B cell (primary cell): ENCODE data around the gene CLGN. TPM values are rescaled to one million over a fixed set of nuclear protein-coding genes. Genes with fewer than 3 reads are reported as not detected.

Experiments used
- ATAC-seq: fragments of 200-7000 bp; cut with Tn5 transposase; one replicate; pipeline ENCODE4 v1.10.0; 2021; ENCODE audit warnings: low read depth, mild to moderate bottlenecking, moderate number of reproducible peaks, moderate library complexity
- CTCF ChIA-PET: fragments of 350-600 bp; sonication (Branson Sonifier 250); formaldehyde crosslinking; loops from one replicate; lab custom pipeline; 2021; ENCODE audit warnings: antibody characterized with exemption, inconsistent platforms; lab: Charles Lee
- POLR2A ChIA-PET: fragments of 350-600 bp; sonication (Branson Sonifier 250); formaldehyde crosslinking; loops from one replicate; lab custom pipeline; 2021; ENCODE audit warnings: antibody characterized with exemption; lab: Charles Lee
- DNase-seq: peaks from one replicate; pipeline ENCODE4 v3.0.0; 2013
- H2AFZ ChIP-seq: 2 replicates; pipeline ENCODE4 v1.6.1; 2012; ENCODE audit warnings: mild to moderate bottlenecking, low read depth, low read length; ENCODE audit not compliant: insufficient read depth, poor library complexity, severe bottlenecking
- H3K27ac ChIP-seq, 2 donors: 1 replicate in 1 of 2; 2 replicates in 1 of 2; pipeline ENCODE4 v1.5.1; 2012 to 2013; ENCODE audit warnings: low read length in 2 of 2, mild to moderate bottlenecking in 2 of 2, moderate library complexity in 1 of 2
- H3K27me3 ChIP-seq, 4 experiments: fragments of 200-600 bp in 1 of 4; sonication (generic) in 1 of 4; replicated peaks in 1 of 4; 1 replicate in 2 of 4; 2 replicates in 2 of 4; pipeline versions ENCODE4 v1.6.1 to v1.7.0; 2013 to 2016; ENCODE audit warnings: low read length in 3 of 4, mild to moderate bottlenecking in 2 of 4, mixed read lengths in 1 of 4, moderate library complexity in 1 of 4; ENCODE audit not compliant: insufficient read depth in 4 of 4, control insufficient read depth in 3 of 4; ENCODE audit errors: control extremely low read depth in 1 of 4
- H3K36me3 ChIP-seq, 2 experiments: replicated peaks in 1 of 2; 1 replicate in 1 of 2; 2 replicates in 1 of 2; pipeline versions ENCODE4 v1.6.1 to v1.7.1; 2013; ENCODE audit warnings: low read length in 1 of 2; ENCODE audit not compliant: insufficient read depth in 2 of 2, control insufficient read depth in 1 of 2; ENCODE audit errors: control extremely low read depth in 1 of 2, extremely low read depth in 1 of 2
- H3K4me1 ChIP-seq, 2 donors: fragments of 200-600 bp in 1 of 2; sonication (generic) in 1 of 2; 1 replicate in 1 of 2; 2 replicates in 1 of 2; pipeline versions ENCODE4 v1.5.1 to v1.6.1; 2013 to 2017; ENCODE audit warnings: low read length in 2 of 2; ENCODE audit not compliant: control insufficient read depth in 2 of 2, insufficient read depth in 2 of 2
- H3K4me2 ChIP-seq: replicated peaks from 2 replicates; pipeline ENCODE3; 2012; ENCODE audit warnings: mild to moderate bottlenecking, low read depth, low read length; ENCODE audit not compliant: poor library complexity, severe bottlenecking
- H3K4me3 ChIP-seq, 5 experiments: fragments of 200-600 bp in 1 of 5; sonication (generic) in 1 of 5; 1 replicate in 3 of 5; 2 replicates in 2 of 5; pipeline versions ENCODE4 v1.5.1 to v1.7.0; 2011 to 2016; ENCODE audit warnings: low read length in 4 of 5, mild to moderate bottlenecking in 4 of 5, low read depth in 2 of 5, control low read depth in 1 of 5, moderate library complexity in 1 of 5; ENCODE audit not compliant: insufficient read depth in 1 of 5; ENCODE audit errors: control extremely low read depth in 1 of 5, extremely low read depth in 1 of 5
- H3K79me2 ChIP-seq: fragments of 200-600 bp; sonication (generic); one replicate; pipeline ENCODE4 v1.6.0; 2016; ENCODE audit warnings: low read length; ENCODE audit not compliant: control insufficient read depth, insufficient read depth
- H3K9ac ChIP-seq: fragments of 200-600 bp; sonication (generic); 2 replicates; pipeline ENCODE4 v1.6.1; 2017; ENCODE audit warnings: mild to moderate bottlenecking, low read length, moderate library complexity
- H3K9me3 ChIP-seq, 3 donors: one replicate each; pipeline versions ENCODE4 v1.6.1 to v1.7.1; 2013; ENCODE audit warnings: low read length in 2 of 3; ENCODE audit not compliant: control insufficient read depth in 2 of 3, insufficient read depth in 1 of 3; ENCODE audit errors: control extremely low read depth in 1 of 3
- H4K20me1 ChIP-seq: 2 replicates; pipeline ENCODE4 v1.6.0; 2012; ENCODE audit warnings: mild to moderate bottlenecking, low read length; ENCODE audit not compliant: insufficient read depth, control insufficient read depth, poor library complexity, severe bottlenecking
- H3K27ac Mint-ChIP-seq: one replicate; pipeline ENCODE4 v1.8.0; 2021; ENCODE audit warnings: mixed read lengths
- H3K27me3 Mint-ChIP-seq: one replicate; pipeline ENCODE4 v1.8.0; 2021; ENCODE audit warnings: mixed read lengths
- H3K4me1 Mint-ChIP-seq: one replicate; pipeline ENCODE4 v1.8.0; 2021; ENCODE audit warnings: mixed read lengths
- H3K4me3 Mint-ChIP-seq: one replicate; pipeline ENCODE4 v1.8.0; 2021; ENCODE audit warnings: mixed read lengths
- H3K9me3 Mint-ChIP-seq: one replicate; pipeline ENCODE4 v1.8.0; 2022; ENCODE audit warnings: mixed read lengths; ENCODE audit not compliant: insufficient read depth
- CTCF ChIP-seq: fragments of 200-600 bp; IDR thresholded peaks from one replicate; pipeline ENCODE4 v1.8.0; 2022; ENCODE audit warnings: antibody characterized with exemption, mild to moderate bottlenecking
- EZH2 ChIP-seq: IDR thresholded peaks from 2 replicates; pipeline ENCODE4 v1.6.1; 2012; ENCODE audit warnings: borderline replicate concordance, low read depth, mild to moderate bottlenecking, moderate library complexity, low read length; ENCODE audit not compliant: insufficient read depth, poor library complexity, severe bottlenecking
- WGBS: methylation state at CpG from one replicate; pipeline ENCODE4 v1.1.5; 2013; ENCODE audit warnings: missing lambda C conversion rate; ENCODE audit not compliant: insufficient coverage; 5-methylcytosine and 5-hydroxymethylcytosine counted together
- intact Hi-C: fragments of 100-400 bp; cut with micrococcal nuclease; formaldehyde crosslinking; loops from one replicate; pipeline ENCODE4 v1.10.0; 2022
- polyA plus RNA-seq: library from polyadenylated mRNA; depleted of rRNA; stranded (reverse); fragments of >200 nt; gene quantifications from 2 replicates; pipeline ENCODE4 v1.2.3, GENCODE V29; 2012
- total RNA-seq, 2 donors: library from RNA; stranded (reverse); fragments of 120-200 nt in 1 of 2; gene quantifications; 1 replicate in 1 of 2; 2 replicates in 1 of 2; pipeline versions ENCODE4 v1.2.3 to v1.2.4, GENCODE V29; 2013 to 2022

The CLGN gene
- total and polyA plus RNA-seq, 2 donors (not counting 1 experiment from before 2014, with no cell fraction given) = not detected

GRCh38 chr4:140372751-140373327 lies 54.6 kb downstream of the CLGN start:
- Histone ChIP-seq H3K9ac (peak overlapping the region; percentile 74), H4K20me1 (peaks cover 14% of the 10 kb centered on the region), H3K36me3 (no peaks in the 10 kb centered on the region), H3K4me2 (peak overlapping the region; percentile 95), H3K27me3 (no peaks in the 10 kb centered on the region), H3K4me3 (peak overlapping the region; percentile 54 to 98 (median 93)), H2AFZ (peak overlapping the region; percentile 82), H3K9me3 (no peaks in the 10 kb centered on the region), H3K27ac (peak overlapping the region; percentile 74 to 86), H3K4me1 (peaks cover 14 to 16% of the 10 kb centered on the region in 2 donors), H3K79me2 (peaks cover 42% of the 10 kb centered on the region)
- no peak overlapping the region for H3K4me3 Mint-ChIP-seq
- no peaks in the 10 kb centered on the region for H3K27me3 Mint-ChIP-seq
- H3K27ac Mint-ChIP-seq = no peak overlapping the region
- ATAC-seq (peak; percentile 56), DNase-seq (peak; percentile 76)
- intact Hi-C loops = loop anchor here (1.0 to 10.0 kb wide), 7 partner anchors 13 to 921 kb away; partner anchors contain the start of genes ELMOD2, MAML3, RAB33B and SETD7
- ChIA-PET POLR2A (interaction anchor here (0.6 kb wide), 1 partner anchor 320 kb away, joined by 3 read pairs; no protein-coding TSS in a partner anchor), CTCF (interaction anchor here (0.9 to 5.3 kb wide), 10 partner anchors 9 to 515 kb away, joined by 3 to 76 read pairs (median 5); partner anchors contain the start of genes CLGN and ELMOD2)
- peaks cover 25% of the 10 kb centered on the region for H3K4me1 Mint-ChIP-seq
- no peaks in the 10 kb centered on the region for H3K9me3 Mint-ChIP-seq
- WGBS = under 1% methylated on average over 7 of the region's 21 CpGs
- peak; percentile 70 for TF ChIP-seq CTCF
- no peak for TF ChIP-seq EZH2

GRCh38 chr4:140368686-140369085 lies 58.8 kb downstream of the CLGN start:
- Mint-ChIP-seq H3K27ac (no peak overlapping the region), H3K27me3 (no peaks in the 10 kb centered on the region), H3K9me3 (no peaks in the 10 kb centered on the region), H3K4me1 (peaks cover 2% of the 10 kb centered on the region), H3K4me3 (no peak overlapping the region)
- no peak for TF ChIP-seq CTCF
- H3K4me1 ChIP-seq = peaks cover 5% of the 10 kb centered on the region in 2 donors
- H3K4me2 ChIP-seq = no peak overlapping the region
- no peak overlapping the region for H3K4me3 ChIP-seq
- H3K9me3 ChIP-seq = no peaks in the 10 kb centered on the region
- no peak for ATAC-seq
- no peak overlapping the region for H3K27ac ChIP-seq
- peaks cover 1% of the 10 kb centered on the region for H3K79me2 ChIP-seq
- H4K20me1 ChIP-seq = no peaks in the 10 kb centered on the region
- 100% methylated on average over 1 of the region's 3 CpGs for WGBS
- no peaks in the 10 kb centered on the region for H3K27me3 ChIP-seq
- no peak overlapping the region for H3K9ac ChIP-seq
- CTCF ChIA-PET = interaction anchor here (0.8 to 2.5 kb wide), 4 partner anchors 10 to 717 kb away, joined by 3 to 20 read pairs (median 4); no protein-coding TSS in a partner anchor
- no peak for DNase-seq
- POLR2A ChIA-PET = no interaction called here
- no peaks in the 10 kb centered on the region for H3K36me3 ChIP-seq
- intact Hi-C loops = no loop called here
- no peak overlapping the region for H2AFZ ChIP-seq
